Measurements from ENCODE around the gene SP1.
"Not testable (repeated sequence)": the region's sequence is repeated elsewhere in the genome, so short reads cannot be mapped to it uniquely, and the experiment has no call there.

GRCh38 chr12:53415752-53416389 lies 35.9 kb downstream of the SP1 start:
- not testable (repeated sequence) for TF ChIP-seq EZH2phosphoT487 (IDR thresholded peaks at IDR 0.05; ENCODE audit: insufficient read depth, low read depth); EZH2 (IDR thresholded peaks at IDR 0.05; ENCODE audit: insufficient read depth, poor library complexity, severe bottlenecking)
